ENCODE results near the gene DYNC2I2. TPM values are rescaled to one million over a fixed set of nuclear protein-coding genes. Genes with fewer than 3 reads are reported as not detected.

The DYNC2I2 gene
- total RNA-seq, 1 donor from 2014 or later = 37.3 TPM

DNA sequence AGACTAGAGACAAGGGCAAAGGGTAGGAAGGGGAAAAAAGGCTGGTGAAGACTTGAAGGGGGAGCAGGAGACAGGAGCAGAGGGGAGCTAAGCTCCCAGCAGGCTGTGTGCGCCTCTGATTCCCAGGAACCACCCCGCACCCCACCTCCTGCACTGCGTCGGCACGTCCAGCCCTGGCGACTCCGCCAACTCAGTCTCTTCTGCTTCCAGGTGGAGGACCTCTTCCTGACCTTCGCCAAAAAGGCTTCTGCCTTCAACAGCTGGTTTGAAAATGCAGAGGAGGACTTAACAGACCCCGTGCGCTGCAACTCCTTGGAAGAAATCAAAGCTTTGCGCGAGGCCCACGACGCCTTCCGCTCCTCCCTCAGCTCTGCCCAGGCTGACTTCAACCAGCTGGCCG is 30.5 kb downstream of the DYNC2I2 start:
- Histone ChIP-seq H3K36me3 (peaks cover 100% of the 10 kb centered on the region), H3K4me1 (peaks cover 6% of the 10 kb centered on the region), H3K27me3 (ENCODE audit: low read depth) (no peaks in the 10 kb centered on the region), H3K27ac (no peak overlapping the region), H3K9me3 (no peaks in the 10 kb centered on the region), H3K4me3 (no peak overlapping the region)
- ATAC-seq (no peak), DNase-seq (peak; percentile 22)
- TF ChIP-seq, protein P1, sequence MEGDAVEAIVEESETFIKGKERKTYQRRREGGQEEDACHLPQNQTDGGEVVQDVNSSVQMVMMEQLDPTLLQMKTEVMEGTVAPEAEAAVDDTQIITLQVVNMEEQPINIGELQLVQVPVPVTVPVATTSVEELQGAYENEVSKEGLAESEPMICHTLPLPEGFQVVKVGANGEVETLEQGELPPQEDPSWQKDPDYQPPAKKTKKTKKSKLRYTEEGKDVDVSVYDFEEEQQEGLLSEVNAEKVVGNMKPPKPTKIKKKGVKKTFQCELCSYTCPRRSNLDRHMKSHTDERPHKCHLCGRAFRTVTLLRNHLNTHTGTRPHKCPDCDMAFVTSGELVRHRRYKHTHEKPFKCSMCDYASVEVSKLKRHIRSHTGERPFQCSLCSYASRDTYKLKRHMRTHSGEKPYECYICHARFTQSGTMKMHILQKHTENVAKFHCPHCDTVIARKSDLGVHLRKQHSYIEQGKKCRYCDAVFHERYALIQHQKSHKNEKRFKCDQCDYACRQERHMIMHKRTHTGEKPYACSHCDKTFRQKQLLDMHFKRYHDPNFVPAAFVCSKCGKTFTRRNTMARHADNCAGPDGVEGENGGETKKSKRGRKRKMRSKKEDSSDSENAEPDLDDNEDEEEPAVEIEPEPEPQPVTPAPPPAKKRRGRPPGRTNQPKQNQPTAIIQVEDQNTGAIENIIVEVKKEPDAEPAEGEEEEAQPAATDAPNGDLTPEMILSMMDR (IDR thresholded peaks at IDR 0.05) = no peak
- intact Hi-C loops (cut with DNase I) = no loop called here

GRCh38 chr9:128625391-128626146 is 31.1 kb downstream of the DYNC2I2 start:
- Histone ChIP-seq H3K4me1 (peaks cover 6% of the 10 kb centered on the region), H3K4me3 (no peak overlapping the region), H3K9me3 (no peaks in the 10 kb centered on the region), H3K27me3 (ENCODE audit: low read depth) (no peaks in the 10 kb centered on the region), H3K27ac (no peak overlapping the region), H3K36me3 (peaks cover 100% of the 10 kb centered on the region)
- TF ChIP-seq, protein P1 (IDR thresholded peaks at IDR 0.05) = no peak
- DNase-seq (peak; percentile 42), ATAC-seq (no peak)
- intact Hi-C loops (cut with DNase I) = no loop called here

GRCh38 chr9:128624566-128624965 is 32.1 kb downstream of the DYNC2I2 start:
- Histone ChIP-seq H3K4me3 (no peak overlapping the region), H3K9me3 (no peaks in the 10 kb centered on the region), H3K27me3 (ENCODE audit: low read depth) (no peaks in the 10 kb centered on the region), H3K36me3 (peaks cover 100% of the 10 kb centered on the region), H3K4me1 (peaks cover 6% of the 10 kb centered on the region), H3K27ac (no peak overlapping the region)
- ATAC-seq (no peak), DNase-seq (no peak)
- intact Hi-C loops (cut with DNase I) = no loop called here
- TF ChIP-seq, protein P1 (IDR thresholded peaks at IDR 0.05) = no peak

DNA sequence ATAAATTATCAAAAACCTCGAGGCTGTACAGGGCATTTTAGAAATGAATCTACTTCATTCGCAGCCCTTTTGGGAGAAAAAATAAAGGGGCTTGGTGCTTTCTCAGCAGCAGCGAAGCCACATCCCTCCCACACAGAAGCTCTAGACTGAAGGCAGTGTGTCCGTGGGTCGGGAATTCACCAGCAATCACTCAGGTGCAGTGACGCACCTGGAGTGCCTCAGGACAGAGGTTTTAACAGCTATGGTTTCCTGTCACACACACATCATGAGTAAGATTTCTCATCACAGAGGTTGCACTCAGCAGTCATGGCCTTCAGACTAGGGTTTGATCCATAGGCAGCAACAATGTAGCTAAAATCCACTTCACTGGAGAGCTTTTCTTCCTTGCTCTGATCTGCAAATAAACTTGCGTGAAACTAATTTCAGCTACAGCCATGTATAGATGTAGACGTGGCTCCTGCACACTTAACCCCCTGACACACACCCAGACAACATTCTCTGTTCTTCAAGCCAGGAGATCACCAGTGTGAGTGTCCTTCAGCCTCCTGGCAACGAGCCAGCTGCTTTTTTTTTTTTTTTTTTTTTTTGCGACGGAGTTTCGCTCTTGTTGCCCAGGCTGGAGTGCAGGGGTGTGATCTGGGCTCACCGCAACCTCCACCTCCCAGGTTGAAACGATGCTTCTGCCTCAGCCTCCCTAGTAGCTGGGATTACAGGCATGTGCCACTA is 34.8 kb downstream of the DYNC2I2 start:
- intact Hi-C loops (cut with DNase I) = no loop called here
- no peak for ATAC-seq
- Histone ChIP-seq H3K27me3 (ENCODE audit: low read depth) (no peaks in the 10 kb centered on the region), H3K9me3 (no peaks in the 10 kb centered on the region), H3K4me1 (no peaks in the 10 kb centered on the region), H3K4me3 (no peak overlapping the region), H3K36me3 (peaks cover 100% of the 10 kb centered on the region), H3K27ac (no peak overlapping the region)
- TF ChIP-seq, protein P1 (IDR thresholded peaks at IDR 0.05) = no peak
- no peak for DNase-seq

DNA sequence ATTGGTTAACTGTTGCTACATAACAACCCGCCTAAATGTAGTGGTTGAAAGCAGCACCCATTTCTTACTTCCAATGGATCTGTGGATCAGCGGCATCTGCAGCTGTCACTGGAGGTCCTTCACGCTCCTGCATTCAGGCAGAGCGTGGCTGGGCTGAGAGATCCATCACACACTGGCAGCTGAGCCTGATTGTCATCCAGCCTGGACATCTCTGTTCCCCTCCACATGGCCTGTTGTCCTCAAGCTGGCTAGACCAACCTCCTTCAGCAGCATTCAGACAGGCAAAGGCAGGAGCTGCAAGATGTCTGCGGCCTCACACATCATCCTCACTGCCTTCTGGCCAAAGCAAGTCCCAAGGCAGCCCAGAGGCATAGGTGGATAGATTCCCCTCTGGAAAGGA is 36.9 kb downstream of the DYNC2I2 start:
- Histone ChIP-seq H3K9me3 (no peaks in the 10 kb centered on the region), H3K27me3 (ENCODE audit: low read depth) (no peaks in the 10 kb centered on the region), H3K36me3 (peaks cover 100% of the 10 kb centered on the region), H3K27ac (no peak overlapping the region), H3K4me3 (no peak overlapping the region), H3K4me1 (no peaks in the 10 kb centered on the region)
- intact Hi-C loops (cut with DNase I) = no loop called here
- ATAC-seq = no peak
- DNase-seq = no peak
- TF ChIP-seq, protein P1 (IDR thresholded peaks at IDR 0.05) = no peak

All from lower lobe of right lung (tissue), 2 donors.